PC-9 (cell line): ENCODE measurements around the gene NXF1.

ENCODE experiments used
- EZH2 ChIP-seq: fragments of 200-600 bp; sonication (generic); IDR thresholded peaks from 2 replicates; pipeline ENCODE4 v1.8.0; 2017; ENCODE audit warnings: antibody characterized with exemption, low read depth
- TF ChIP-seq, protein P1 (sequence below): fragments of 200-600 bp; sonication (generic); conservative IDR thresholded peaks from 2 replicates; pipeline ENCODE4 v1.6.1; 2017; ENCODE audit warnings: mixed run types, antibody characterized with exemption, mild to moderate bottlenecking, moderate library complexity

- TF ChIP-seq, protein P1, sequence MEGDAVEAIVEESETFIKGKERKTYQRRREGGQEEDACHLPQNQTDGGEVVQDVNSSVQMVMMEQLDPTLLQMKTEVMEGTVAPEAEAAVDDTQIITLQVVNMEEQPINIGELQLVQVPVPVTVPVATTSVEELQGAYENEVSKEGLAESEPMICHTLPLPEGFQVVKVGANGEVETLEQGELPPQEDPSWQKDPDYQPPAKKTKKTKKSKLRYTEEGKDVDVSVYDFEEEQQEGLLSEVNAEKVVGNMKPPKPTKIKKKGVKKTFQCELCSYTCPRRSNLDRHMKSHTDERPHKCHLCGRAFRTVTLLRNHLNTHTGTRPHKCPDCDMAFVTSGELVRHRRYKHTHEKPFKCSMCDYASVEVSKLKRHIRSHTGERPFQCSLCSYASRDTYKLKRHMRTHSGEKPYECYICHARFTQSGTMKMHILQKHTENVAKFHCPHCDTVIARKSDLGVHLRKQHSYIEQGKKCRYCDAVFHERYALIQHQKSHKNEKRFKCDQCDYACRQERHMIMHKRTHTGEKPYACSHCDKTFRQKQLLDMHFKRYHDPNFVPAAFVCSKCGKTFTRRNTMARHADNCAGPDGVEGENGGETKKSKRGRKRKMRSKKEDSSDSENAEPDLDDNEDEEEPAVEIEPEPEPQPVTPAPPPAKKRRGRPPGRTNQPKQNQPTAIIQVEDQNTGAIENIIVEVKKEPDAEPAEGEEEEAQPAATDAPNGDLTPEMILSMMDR = no peak
- no peak for TF ChIP-seq EZH2
These were observed 49.0 kb upstream of the NXF1 start for GRCh38 chr11:62854013-62854824.
